Measurements from ENCODE around the gene HDAC4.

Gene HDAC4

DNA sequence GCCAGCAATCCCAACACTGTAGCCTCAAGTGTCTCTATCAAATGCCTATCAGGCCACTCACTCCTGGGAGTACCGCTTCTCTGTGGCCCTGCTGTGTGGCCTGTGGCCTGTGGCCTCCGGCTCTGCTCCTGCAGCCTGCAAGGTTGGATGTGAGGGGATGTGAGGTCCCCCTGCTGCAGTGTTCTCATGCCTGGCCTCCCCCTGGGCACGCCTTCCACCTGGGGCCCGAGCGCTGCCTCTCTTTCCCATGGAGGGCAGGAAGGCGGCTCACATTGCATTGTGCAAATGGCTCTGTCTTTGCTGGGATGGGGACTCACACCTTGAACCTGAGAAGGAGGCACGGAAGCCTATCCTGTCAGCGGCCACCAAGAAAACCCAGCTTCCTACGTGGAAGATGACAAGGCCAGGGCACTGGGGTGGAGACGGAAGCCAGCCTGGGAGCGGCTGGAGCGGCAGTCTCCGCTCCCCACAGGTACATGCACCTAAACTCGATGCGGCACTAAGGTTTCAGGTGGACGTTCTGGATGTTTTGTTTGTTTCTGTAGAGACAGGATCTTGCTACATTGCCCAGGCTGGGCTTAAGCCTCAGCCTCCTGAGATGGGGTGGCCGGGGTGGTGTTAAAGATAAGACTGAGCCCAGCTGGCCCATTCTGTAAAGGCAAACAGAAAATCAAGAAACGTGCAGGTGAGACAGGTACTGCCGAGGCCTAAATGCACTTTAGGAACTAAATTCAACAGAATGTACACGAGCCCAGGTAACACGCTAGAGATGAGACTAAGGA, 140.1 kb downstream of the HDAC4 start:
- TF ChIP-seq JUND (IDR thresholded peaks at IDR 0.05; ENCODE audit: low read depth): no peak
- in situ Hi-C loops (cut with HindIII; ENCODE audit: low pct_unique_long_range_greater_than_20kb, low sequenced_read_pairs): no loop called here
- no peak for DNase-seq (ENCODE audit: low read depth in 1 of 2, low spot score in 1 of 2)

DNA sequence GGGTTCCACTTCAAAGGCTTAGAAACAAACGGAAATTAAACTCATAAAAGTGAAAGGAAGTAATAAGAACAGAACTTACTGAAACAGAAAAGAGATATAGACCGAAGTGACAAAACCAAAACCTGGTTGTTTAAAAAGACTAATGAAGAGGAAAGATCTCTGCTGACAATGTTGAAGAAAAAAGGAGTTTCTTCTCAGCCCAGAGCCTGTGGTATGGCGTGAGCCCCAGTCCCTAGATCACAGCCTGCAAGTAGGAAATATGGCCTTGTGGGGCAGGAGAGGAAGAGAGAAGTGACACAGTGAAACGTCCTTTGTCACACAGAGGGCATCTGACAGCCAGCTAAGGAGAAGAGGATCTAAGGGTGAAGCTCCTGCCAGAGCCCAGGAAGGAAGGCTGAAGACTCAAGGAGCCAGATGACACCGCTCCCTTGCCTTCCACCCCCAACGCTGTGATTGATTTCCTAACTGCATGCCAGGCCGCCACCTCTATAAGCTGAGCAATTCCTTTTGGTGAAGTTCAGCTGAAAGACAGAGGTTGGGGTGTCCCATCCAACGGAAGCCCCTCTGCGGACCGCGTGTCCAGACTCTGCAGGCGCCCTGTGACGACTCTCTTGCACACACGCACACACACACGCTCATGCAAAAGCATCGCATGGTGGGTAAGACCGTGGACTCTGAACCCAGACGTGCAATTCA, 141.1 kb downstream of the HDAC4 start:
- in situ Hi-C loops (cut with HindIII; ENCODE audit: low pct_unique_long_range_greater_than_20kb, low sequenced_read_pairs): no loop called here
- no peak for DNase-seq (ENCODE audit: low read depth in 1 of 2, low spot score in 1 of 2)
- no peak for TF ChIP-seq JUND (IDR thresholded peaks at IDR 0.05; ENCODE audit: low read depth)

DNA sequence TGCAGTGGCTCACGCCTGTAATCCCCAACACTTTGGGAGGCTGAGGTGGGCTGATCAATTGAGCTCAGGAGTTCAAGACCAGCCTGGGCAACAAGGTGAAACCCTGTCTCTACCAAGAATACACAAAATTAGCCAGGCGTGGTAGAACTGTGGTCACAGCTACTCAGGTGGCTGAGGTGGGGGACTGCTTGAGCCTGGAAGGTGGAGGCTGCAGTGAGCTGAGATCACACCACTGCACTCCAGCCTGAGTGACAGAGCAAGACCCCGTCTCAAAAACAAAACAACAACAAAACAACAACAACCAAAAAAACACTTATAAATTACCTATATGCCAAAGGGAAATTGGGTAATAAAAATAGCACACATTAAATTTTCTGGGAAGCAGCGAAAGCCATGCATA, 141.6 kb downstream of the HDAC4 start:
- TF ChIP-seq JUND (IDR thresholded peaks at IDR 0.05; ENCODE audit: low read depth): no peak
- in situ Hi-C loops (cut with HindIII; ENCODE audit: low pct_unique_long_range_greater_than_20kb, low sequenced_read_pairs): no loop called here

DNA sequence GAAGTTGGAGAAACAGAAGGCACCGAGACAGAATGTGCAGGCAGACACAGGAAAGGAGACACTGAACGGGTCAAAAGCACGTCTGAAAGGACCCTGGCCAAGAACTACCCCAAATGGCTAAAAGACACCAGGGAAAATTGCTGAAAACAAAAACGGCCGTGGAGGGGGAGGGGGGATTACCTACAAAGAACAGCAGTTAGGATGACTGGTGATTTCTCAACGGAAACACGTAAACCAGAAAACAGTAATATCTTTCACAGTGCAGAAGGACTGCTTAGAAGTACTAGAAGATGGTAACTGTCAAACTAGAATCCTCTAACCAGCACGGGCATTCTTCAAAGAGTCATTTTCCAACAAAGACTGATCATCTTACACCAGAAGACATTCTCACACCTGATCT, 142.6 kb downstream of the HDAC4 start:
- TF ChIP-seq JUND (IDR thresholded peaks at IDR 0.05; ENCODE audit: low read depth): no peak
- DNase-seq (ENCODE audit: low read depth in 1 of 2, low spot score in 1 of 2): no peak
- in situ Hi-C loops (cut with HindIII; ENCODE audit: low pct_unique_long_range_greater_than_20kb, low sequenced_read_pairs): no loop called here

More for the DNA sequence above, 141.6 kb downstream of the HDAC4 start:
- no peak for DNase-seq (ENCODE audit: low read depth in 1 of 2, low spot score in 1 of 2)

DNA sequence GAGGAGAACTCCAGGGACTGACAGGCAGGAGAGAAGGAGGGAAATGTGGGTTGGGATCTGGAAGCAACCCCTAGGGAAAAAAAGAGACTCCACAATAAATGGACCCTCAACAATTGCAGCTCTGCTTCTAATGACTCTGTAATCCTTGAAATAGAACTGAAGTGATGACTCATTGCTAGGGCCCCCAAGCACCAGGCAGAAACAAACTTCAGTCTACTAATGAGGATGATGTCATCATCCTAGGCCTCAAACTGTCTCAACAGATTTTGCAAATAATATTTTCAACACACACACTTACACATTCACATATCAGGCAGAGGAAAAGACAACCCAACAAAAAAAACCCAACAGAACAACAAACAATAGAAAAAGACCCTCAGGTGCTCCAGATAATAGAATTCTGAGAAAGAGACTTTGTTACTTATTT, 143.3 kb downstream of the HDAC4 start:
- in situ Hi-C loops (cut with HindIII; ENCODE audit: low pct_unique_long_range_greater_than_20kb, low sequenced_read_pairs): no loop called here
- TF ChIP-seq JUND (IDR thresholded peaks at IDR 0.05; ENCODE audit: low read depth): no peak
- no peak for DNase-seq (ENCODE audit: low read depth in 1 of 2, low spot score in 1 of 2)

DNA sequence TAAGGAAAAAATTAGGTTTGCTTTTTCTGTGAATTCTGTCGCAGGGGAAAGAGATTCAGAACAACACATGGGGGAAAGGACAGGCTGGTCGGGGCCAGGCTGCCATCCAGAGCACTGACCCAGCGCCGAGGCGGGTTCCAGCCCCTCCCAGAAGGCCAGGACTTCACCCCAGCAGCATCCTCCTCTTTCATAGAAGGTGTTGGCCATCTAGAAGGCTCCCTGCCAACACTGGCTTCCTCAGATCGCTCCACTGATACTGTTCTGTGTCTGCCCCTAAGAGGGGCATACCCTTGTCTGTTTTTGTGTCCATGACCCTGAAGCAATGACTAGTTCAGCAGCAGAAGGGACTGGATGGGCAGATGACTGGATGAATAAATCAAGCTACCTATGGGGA, 144.5 kb downstream of the HDAC4 start:
- in situ Hi-C loops (cut with HindIII; ENCODE audit: low pct_unique_long_range_greater_than_20kb, low sequenced_read_pairs): no loop called here
- TF ChIP-seq JUND (IDR thresholded peaks at IDR 0.05; ENCODE audit: low read depth): no peak
- DNase-seq (ENCODE audit: low read depth in 1 of 2, low spot score in 1 of 2): no peak

DNA sequence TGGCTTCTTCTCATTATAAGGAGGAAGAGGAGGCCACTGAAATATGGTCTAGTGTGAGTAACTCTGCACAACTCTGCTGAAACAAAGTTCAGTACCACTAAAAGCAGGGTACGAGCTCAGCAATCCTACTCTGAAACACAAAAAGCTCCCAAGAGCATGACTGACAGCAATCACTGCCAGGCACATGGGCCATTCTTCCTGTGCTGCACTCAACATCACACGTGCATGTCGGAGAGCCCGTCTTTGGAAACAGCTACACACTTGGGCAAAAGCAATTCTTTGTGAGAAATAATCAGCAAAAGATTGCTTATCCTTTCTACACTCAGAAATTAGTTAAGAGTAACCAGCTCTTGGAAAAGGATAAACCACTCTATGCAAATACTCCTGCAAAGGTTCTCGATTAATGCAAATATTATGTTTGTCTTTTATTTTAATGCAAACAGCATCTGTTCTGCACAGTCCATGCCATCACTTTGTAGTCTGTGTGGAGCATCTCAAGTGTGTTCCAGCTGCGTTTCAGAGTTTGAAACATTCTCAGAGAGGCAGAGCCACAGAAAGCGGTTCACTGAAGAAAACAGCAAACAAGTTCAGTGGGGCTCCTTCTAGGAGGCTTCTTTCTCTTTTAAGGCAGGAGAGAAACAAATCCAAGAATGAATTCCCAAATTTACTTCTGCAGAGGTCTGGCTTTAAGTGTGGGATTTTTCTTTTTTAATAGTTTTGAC, 145.0 kb downstream of the HDAC4 start:
- TF ChIP-seq JUND (IDR thresholded peaks at IDR 0.05; ENCODE audit: low read depth): no peak
- in situ Hi-C loops (cut with HindIII; ENCODE audit: low pct_unique_long_range_greater_than_20kb, low sequenced_read_pairs): no loop called here
- DNase-seq (ENCODE audit: low read depth in 1 of 2, low spot score in 1 of 2): no peak

DNA sequence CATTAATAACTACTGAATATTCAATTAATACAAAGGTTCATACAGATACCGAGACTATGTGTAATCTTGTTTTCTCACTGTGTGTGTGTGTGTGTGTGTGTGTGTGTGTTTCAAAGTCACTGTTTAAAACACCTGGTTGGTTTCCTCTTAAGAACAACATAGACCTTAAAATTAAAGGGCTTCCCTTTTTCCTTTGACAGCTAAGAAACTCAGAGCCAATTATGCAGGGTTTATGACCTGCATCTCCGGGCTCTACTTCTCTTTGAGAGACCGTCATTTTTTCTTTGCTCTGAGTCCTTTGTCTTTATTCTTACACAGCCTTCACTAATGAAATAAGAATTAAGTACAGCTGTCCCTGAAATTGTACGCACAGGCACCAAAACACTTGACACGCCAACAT, 145.6 kb downstream of the HDAC4 start:
- in situ Hi-C loops (cut with HindIII; ENCODE audit: low pct_unique_long_range_greater_than_20kb, low sequenced_read_pairs): no loop called here
- DNase-seq (ENCODE audit: low read depth in 1 of 2, low spot score in 1 of 2): no peak
- no peak for TF ChIP-seq JUND (IDR thresholded peaks at IDR 0.05; ENCODE audit: low read depth)

DNA sequence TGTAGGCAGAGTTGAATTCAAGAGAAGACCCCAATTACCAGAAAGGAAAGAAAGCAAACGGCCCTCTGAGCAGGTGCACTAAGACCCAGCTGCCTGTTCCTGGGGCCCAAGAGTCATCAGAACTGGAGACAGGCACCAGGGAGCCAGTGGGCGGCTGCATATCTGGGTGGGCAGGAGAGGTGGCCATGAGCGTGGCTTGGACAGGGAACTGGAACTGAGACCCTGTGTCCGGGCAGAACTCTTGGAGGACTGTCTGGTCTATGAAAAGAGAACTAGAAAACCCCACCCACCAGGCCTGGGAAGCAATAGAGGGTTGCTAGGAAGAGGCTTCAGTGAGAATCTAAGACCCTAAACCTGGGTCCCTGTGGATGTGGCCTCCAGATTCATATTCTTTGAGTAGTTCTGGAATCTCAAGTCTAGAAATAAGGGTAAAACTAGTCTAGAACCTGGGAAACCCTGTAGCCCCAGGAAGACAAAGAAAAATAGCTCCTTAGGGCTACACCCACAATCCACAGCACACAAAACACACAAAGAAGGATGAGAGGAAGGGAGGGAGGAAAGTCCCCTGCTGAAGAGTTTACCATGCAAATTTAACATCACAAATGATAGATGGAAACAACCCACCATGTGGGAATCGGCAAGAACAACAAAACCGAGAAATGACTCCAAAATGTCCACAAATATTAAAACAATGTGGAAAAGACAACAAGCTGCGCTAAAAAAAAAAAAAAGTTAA, 147.0 kb downstream of the HDAC4 start:
- no peak for DNase-seq (ENCODE audit: low read depth in 1 of 2, low spot score in 1 of 2)
- in situ Hi-C loops (cut with HindIII; ENCODE audit: low pct_unique_long_range_greater_than_20kb, low sequenced_read_pairs): no loop called here
- TF ChIP-seq JUND (IDR thresholded peaks at IDR 0.05; ENCODE audit: low read depth): no peak

DNA sequence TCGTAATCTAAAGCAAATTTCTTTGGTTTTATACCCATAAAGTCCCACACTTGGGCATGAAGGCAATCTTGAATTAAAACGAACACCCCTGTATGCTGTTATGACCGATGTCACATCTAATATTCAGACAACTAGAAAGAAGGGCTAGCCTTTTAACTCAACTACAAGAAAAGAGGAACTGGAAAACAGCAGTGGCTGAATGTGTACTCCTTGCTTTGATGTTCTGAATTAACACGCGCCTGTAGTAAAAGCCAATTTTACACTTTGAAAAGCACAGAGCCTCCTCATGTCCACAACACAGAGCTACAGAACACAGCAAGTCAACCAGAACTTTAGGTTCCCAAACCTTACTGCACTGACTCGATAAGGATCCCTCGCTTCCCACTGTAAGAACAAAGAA, 147.6 kb downstream of the HDAC4 start:
- TF ChIP-seq JUND (IDR thresholded peaks at IDR 0.05; ENCODE audit: low read depth): no peak
- DNase-seq (ENCODE audit: low read depth in 1 of 2, low spot score in 1 of 2): no peak
- in situ Hi-C loops (cut with HindIII; ENCODE audit: low pct_unique_long_range_greater_than_20kb, low sequenced_read_pairs): no loop called here

DNA sequence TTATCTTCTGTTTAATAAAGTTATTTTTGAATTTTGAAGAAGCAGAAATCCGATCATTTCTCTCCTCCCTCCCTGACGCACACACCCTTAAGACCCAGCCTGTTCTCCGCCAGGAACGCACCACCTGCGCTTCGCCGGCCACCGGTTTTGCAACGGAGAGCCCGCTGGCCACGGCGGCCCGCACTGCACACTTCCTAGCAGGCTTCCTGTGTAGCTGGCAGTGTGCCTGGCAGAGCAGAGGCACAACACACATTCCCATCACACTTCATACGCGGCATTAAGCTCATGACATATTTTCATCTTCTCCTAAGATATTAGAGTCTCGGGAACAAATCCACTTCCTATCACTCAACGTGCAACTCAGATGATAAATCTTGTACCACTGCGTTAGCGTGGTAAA, 148.0 kb downstream of the HDAC4 start:
- in situ Hi-C loops (cut with HindIII; ENCODE audit: low pct_unique_long_range_greater_than_20kb, low sequenced_read_pairs): no loop called here
- TF ChIP-seq JUND (IDR thresholded peaks at IDR 0.05; ENCODE audit: low read depth): no peak
- DNase-seq (ENCODE audit: low read depth in 1 of 2, low spot score in 1 of 2): no peak

DNA sequence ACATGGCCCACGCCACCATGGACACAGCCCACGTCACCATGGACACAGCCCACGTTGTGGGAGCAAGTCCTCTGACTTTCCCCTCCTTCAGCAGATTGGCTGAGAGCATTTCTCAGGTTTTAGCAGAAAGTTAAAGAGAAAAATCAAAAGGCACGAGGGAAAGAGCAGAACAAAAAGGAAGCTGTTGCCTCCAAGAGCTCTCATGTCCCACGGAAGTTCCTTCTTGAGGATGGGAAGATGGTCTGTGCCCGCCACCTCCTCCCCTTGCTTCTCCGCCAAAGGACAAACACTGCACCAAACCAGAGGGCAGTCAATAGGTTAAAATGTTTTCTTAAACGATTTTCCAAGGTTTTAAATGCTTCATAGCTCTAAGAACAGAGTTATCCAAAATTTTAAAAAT, 148.4 kb downstream of the HDAC4 start:
- TF ChIP-seq JUND (IDR thresholded peaks at IDR 0.05; ENCODE audit: low read depth): no peak
- in situ Hi-C loops (cut with HindIII; ENCODE audit: low pct_unique_long_range_greater_than_20kb, low sequenced_read_pairs): no loop called here
- no peak for DNase-seq (ENCODE audit: low read depth in 1 of 2, low spot score in 1 of 2)
